ENCODE results near the gene RPL41. TPM values are rescaled to one million over a fixed set of nuclear protein-coding genes. Genes with fewer than 3 reads are reported as not detected.
A peak's percentile ranks its signal among the peaks of the same experiment; 100 is the strongest.

Gene RPL41
- polyA plus RNA-seq, 3 donors, result 2,986 to 5,048 (median 3,308) TPM

DNA sequence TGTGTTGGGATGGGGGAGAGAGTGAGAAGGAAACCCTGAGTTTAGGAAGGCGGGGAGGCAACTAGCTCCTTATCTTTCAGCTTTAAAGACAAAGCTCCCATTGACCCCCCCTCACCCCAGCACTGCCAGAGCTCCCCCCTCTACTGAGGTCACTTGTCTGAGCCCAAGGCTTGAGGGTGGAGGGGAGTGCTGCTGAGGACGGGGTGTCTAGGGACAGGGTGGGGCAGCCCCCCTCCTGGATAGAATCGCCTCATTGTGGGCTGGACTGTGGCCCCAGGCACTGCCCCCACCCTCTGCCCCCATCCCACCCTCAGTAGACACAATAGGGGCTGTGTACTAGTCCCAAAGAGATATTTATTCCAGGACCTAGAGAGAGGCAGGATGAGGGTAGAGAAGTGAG, 33.5 kb upstream of the RPL41 start:
- TF ChIP-seq, protein P1, sequence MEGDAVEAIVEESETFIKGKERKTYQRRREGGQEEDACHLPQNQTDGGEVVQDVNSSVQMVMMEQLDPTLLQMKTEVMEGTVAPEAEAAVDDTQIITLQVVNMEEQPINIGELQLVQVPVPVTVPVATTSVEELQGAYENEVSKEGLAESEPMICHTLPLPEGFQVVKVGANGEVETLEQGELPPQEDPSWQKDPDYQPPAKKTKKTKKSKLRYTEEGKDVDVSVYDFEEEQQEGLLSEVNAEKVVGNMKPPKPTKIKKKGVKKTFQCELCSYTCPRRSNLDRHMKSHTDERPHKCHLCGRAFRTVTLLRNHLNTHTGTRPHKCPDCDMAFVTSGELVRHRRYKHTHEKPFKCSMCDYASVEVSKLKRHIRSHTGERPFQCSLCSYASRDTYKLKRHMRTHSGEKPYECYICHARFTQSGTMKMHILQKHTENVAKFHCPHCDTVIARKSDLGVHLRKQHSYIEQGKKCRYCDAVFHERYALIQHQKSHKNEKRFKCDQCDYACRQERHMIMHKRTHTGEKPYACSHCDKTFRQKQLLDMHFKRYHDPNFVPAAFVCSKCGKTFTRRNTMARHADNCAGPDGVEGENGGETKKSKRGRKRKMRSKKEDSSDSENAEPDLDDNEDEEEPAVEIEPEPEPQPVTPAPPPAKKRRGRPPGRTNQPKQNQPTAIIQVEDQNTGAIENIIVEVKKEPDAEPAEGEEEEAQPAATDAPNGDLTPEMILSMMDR (IDR thresholded peaks at IDR 0.05), result no peak
- no peak overlapping the region for H3K4me3 Mint-ChIP-seq
- intact Hi-C loops (cut with micrococcal nuclease), result no loop called here
- H4K20me1 ChIP-seq (ENCODE audit: insufficient read depth, low read length), result no peaks in the 10 kb centered on the region
- WGBS (ENCODE audit: insufficient coverage), result no CpG with 5 or more reads among the region's 3 CpGs
- H3K36me3 ChIP-seq (replicated peaks in 1 of 2; ENCODE audit: control insufficient read depth in 1 of 2, insufficient read depth in 2 of 2, low read length in 2 of 2), result no peaks in the 10 kb centered on the region
- H3K4me1 ChIP-seq (ENCODE audit: control insufficient read depth in 1 of 2, insufficient read depth in 2 of 2, low read length in 2 of 2), result peaks cover 20 to 21% of the 10 kb centered on the region in 2 donors
- H3K36me3 Mint-ChIP-seq, result peaks cover 3 to 5% of the 10 kb centered on the region in 2 donors
- H3K4me2 ChIP-seq (replicated peaks; ENCODE audit: extremely low read depth, low read length, poor library complexity, severe bottlenecking), result no peak overlapping the region
- no peak overlapping the region for H3K27ac Mint-ChIP-seq
- H3K27ac ChIP-seq (ENCODE audit: low read depth in 1 of 2, low read length in 2 of 2), result no peak overlapping the region
- H2AFZ ChIP-seq (ENCODE audit: insufficient read depth, low read depth, low read length, poor library complexity, severe bottlenecking), result no peak overlapping the region
- no peak overlapping the region for H3K9ac ChIP-seq (ENCODE audit: insufficient read depth, low read length, poor library complexity, severe bottlenecking)
- peaks cover 6 to 36% of the 10 kb centered on the region in 2 donors for H3K27me3 ChIP-seq (ENCODE audit: control insufficient read depth in 2 of 2, insufficient read depth in 2 of 2, low read length in 2 of 2)
- peaks cover 19% of the 10 kb centered on the region for H3K4me1 Mint-ChIP-seq
- H3K27me3 Mint-ChIP-seq (ENCODE audit: low read depth in 3 of 3), result peaks cover 29 to 55% (median 44%) of the 10 kb centered on the region in 3 donors
- H3K79me2 ChIP-seq (ENCODE audit: insufficient read depth, low read length), result no peaks in the 10 kb centered on the region
- peaks cover 0 to 9% (median 0%) of the 10 kb centered on the region in 7 donors for H3K9me3 Mint-ChIP-seq
- no peak overlapping the region for H3K4me3 ChIP-seq (replicated peaks in 1 of 3; ENCODE audit: low read depth in 2 of 3, low read length in 3 of 3)
- no peak for DNase-seq
- no peaks in the 10 kb centered on the region for H3K9me3 ChIP-seq (replicated peaks in 1 of 2; ENCODE audit: control insufficient read depth in 1 of 2, insufficient read depth in 1 of 2, low read length in 2 of 2)

DNA sequence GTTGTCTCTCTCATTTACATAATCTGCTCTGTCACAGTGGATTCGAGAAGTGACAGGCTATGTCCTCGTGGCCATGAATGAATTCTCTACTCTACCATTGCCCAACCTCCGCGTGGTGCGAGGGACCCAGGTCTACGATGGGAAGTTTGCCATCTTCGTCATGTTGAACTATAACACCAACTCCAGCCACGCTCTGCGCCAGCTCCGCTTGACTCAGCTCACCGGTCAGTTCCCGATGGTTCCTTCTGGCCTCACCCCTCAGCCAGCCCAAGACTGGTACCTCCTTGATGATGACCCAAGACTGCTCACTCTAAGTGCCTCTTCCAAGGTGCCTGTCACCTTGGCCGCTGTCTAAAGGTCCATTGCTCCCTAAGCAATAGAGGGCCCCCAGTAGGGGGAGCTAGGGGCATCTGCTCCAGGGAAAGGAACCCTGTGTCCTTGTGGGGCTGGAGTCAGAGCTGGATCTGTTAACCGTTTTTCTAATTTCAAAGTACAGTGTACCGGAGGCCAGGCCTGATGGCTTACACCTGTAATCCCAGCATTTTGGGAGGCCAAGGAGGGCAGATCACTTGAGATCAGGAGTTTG, 31.4 kb upstream of the RPL41 start:
- WGBS (ENCODE audit: insufficient coverage), result 88% methylated on average over 14 of the region's 15 CpGs

More for the DNA sequence above, 31.4 kb upstream of the RPL41 start:
- Histone ChIP-seq H3K36me3 (replicated peaks in 1 of 2; ENCODE audit: control insufficient read depth in 1 of 2, insufficient read depth in 2 of 2, low read length in 2 of 2) (no peaks in the 10 kb centered on the region), H3K9ac (ENCODE audit: insufficient read depth, low read length, poor library complexity, severe bottlenecking) (no peak overlapping the region), H3K9me3 (replicated peaks in 1 of 2; ENCODE audit: control insufficient read depth in 1 of 2, insufficient read depth in 1 of 2, low read length in 2 of 2) (no peaks in the 10 kb centered on the region), H2AFZ (ENCODE audit: insufficient read depth, low read depth, low read length, poor library complexity, severe bottlenecking) (no peak overlapping the region), H3K27me3 (ENCODE audit: control insufficient read depth in 2 of 2, insufficient read depth in 2 of 2, low read length in 2 of 2) (peaks cover 6 to 30% of the 10 kb centered on the region in 2 donors), H4K20me1 (ENCODE audit: insufficient read depth, low read length) (no peaks in the 10 kb centered on the region), H3K4me2 (replicated peaks; ENCODE audit: extremely low read depth, low read length, poor library complexity, severe bottlenecking) (no peak overlapping the region), H3K27ac (ENCODE audit: low read depth in 1 of 2, low read length in 2 of 2) (no peak overlapping the region), H3K79me2 (ENCODE audit: insufficient read depth, low read length) (no peaks in the 10 kb centered on the region), H3K4me1 (ENCODE audit: control insufficient read depth in 1 of 2, insufficient read depth in 2 of 2, low read length in 2 of 2) (peaks cover 6 to 7% of the 10 kb centered on the region in 2 donors), H3K4me3 (replicated peaks in 1 of 3; ENCODE audit: low read depth in 2 of 3, low read length in 3 of 3) (no peak overlapping the region)
- TF ChIP-seq, protein P1 (IDR thresholded peaks at IDR 0.05), result peak; percentile 33
- Mint-ChIP-seq H3K27me3 (ENCODE audit: low read depth in 3 of 3) (peaks cover 28 to 37% (median 36%) of the 10 kb centered on the region in 3 donors), H3K4me1 (peaks cover 5% of the 10 kb centered on the region), H3K4me3 (no peak overlapping the region), H3K27ac (no peak overlapping the region), H3K36me3 (peaks cover 3 to 5% of the 10 kb centered on the region in 2 donors), H3K9me3 (peaks cover 0 to 7% (median 0%) of the 10 kb centered on the region in 7 donors)
- intact Hi-C loops (cut with micrococcal nuclease), result no loop called here
- no peak for DNase-seq

All from CD14-positive monocyte (primary cell).